GM18519 (cell line): ENCODE results near the gene IGF2.

Experiments used
- ATAC-seq: cut with Tn5 transposase; IDR thresholded peaks from one replicate; pipeline ENCODE4 v1.9.1; 2021; ENCODE audit warnings: mild to moderate bottlenecking, moderate library complexity; ENCODE audit not compliant: unreplicated experiment, low FRiP score

The IGF2 gene

DNA sequence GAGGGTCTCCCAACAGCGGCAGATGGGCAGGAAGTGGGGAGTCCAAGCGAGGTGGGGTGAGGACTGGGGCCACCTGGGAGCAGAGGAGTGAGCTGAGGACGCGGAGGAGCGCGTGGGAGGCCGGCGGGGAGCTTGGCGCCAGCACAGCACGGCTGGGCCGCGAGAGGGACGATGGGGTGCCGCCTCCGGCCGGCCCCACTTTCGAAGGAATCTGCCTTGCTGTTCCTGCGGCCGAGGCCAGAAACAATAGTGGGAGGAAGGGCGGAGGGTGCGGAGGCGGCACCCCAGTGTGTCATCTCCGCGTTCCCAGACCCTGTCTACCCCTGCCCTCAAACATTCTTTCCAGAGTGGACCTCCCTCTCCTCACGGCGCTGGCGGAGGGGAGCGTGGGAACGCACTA lies 16.3 kb upstream of the IGF2 start:
- no peak for ATAC-seq

DNA sequence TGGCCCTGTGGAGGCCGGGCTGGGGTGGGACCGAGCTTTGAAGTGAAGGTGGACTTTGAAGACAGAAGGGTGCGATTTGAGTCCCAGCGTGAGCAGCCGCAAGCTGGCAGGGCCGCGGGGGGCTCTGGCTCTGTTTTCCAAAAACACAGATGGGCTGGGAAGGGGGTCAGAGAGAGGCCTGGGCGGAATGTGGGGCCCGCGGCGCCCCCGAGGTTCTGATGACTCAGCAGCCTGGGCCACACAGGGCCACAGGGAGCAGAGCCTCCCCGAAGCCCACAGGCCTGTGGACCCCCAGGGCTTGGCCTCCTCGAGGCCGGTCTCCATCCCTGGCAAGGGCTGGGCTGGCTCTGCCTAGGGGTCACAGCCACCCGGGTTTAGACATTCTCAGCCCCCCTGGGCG lies 15.7 kb upstream of the IGF2 start:
- no peak for ATAC-seq

DNA sequence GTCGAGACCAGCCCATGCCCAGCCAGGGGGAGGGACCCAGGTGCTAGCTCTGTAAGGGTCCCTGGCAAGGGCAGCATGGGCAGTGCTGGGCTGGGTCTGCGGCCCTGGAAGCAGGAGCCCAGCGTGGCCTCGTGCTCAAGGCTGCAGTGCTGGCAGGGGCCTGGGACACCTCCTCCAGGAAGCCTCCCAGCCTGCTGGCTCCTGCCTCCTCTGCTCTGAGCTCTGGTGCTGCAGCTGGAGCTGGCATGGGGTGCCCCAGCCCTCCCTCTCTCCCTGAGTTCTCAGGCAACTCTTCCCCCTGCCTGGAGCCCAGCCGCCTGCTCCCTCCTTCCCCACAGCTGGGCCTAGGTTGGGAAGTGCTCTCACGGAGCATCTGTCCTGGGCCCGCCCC lies 15.0 kb upstream of the IGF2 start:
- no peak for ATAC-seq

DNA sequence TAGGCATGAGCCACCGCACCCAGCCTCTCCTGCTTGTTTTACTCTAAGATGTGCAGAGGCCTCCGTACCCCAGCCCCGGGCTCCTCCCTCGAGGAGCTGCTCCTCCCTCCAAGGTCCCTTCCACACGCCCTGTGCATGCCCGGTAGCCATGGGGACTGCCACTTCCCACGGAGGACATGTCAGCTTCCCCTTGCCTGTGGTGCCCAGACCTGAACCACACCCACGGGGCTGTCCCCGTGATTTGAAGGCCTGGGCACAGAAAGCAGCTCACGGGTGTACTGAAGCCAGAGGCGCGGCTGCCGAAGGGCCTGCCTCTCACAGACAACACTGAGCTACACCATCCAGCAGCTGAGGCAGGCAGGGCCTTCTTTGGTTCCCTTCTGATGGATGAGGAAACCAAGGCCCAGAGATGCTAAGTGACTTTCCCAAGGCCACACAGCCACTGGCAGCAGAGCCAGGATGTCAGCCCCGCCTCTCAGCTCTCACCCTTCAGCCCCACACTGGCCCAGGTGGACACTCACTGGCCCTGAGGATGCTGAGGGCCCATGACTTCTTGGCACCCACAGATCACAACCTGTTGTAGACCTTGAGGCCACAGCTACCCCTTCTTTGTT lies 14.5 kb upstream of the IGF2 start:
- no peak for ATAC-seq

DNA sequence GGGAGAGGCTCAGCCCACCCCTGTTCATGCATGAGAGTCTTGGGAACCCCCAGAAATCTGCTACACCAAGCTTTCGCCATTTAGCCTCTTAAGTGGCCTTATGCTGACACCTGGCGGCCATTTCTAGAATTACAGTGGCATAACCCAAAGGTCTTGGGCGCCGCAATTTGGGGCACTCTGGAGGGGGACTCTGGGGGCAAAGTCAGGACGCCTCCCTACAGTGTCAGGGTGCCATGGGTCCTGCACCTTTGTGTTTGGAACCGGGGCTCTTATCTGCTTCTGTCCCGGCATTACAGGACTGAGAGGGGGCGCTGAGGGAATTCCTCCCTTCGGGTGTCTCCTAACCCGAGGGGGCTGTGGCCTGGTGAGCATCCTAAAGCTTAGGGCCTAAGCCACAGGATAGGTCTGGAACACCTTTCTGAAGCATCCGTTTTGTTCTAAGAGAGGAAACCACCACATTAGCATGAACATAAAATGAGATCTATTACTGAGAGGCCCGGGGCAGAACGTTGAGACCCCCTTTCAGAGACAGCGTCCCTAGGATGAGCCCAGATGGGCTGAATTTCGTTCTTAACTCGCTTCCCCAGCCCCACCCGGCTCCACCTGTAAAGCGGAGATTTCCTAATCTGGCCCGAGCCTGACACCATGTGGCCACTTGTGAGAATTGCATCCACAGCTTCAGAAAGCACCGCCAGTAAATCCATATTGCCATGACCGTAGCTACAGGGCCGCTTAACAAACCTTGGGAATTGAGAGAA lies 12.5 kb upstream of the IGF2 start:
- no peak for ATAC-seq

DNA sequence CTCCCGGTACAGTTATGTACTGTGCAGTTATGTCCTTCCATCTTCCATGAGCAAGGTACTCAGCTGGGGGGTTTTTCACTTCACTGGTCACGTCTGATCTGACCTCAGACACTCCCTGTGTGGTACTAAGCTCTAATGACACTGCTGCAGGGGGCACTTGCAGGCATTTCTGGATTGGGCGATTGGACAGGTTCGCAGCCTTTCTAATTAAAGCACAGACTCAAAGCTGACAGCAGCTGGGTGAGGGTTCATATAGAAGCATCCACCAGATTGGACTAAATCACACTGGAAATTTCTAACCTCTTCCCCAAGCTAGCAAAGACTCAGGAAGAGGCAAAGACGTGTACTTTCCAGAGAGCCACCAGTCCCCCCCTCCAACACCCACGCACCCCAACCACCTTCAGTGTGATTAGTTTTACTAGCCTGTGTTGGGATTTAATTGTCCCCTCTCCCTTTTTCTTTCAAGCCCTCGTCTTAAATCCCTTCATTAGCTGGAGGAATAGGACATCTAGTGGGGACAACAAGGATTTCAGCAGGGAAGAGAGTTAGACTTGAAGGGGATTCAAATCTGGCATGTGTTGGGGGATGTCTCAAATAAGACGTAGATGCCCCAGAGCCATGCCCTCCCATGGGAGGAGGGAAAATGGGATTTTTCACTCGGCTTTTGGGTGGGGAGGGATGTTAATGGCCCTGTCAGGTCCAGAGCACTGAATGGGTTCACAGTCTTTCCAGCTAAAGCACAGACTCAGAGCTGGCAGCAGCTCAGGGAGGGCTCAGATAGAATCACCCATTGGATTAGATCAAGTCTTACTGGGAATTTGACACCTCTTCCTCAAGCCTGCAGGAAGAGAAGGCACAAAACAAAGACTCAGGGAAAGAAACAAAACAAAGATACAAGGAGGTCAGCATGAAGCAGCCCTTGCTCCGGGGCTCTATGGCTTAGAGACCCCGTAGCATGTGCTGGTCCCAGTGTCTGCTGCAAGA lies 11.0 kb upstream of the IGF2 start:
- ATAC-seq = no peak

DNA sequence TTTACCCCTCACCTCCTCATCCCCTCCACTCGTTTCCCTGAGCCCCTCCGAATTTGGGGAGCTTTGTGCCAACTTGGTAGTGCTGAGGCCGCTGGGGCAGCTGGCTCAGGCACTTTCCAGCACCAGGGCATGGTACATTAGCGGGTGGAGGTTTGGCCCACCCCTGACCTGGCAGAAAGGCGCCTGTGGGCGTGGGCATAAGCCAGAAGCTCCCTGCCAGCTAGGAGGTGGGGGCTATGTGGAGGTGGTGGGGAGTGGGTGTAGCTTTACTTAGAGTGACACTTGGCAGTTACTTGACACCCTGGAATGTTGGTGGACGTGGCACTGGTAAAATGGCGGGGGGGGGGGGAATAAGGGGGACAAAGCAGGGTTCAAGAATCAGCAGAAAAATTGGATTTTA lies 10.3 kb upstream of the IGF2 start:
- ATAC-seq = no peak

DNA sequence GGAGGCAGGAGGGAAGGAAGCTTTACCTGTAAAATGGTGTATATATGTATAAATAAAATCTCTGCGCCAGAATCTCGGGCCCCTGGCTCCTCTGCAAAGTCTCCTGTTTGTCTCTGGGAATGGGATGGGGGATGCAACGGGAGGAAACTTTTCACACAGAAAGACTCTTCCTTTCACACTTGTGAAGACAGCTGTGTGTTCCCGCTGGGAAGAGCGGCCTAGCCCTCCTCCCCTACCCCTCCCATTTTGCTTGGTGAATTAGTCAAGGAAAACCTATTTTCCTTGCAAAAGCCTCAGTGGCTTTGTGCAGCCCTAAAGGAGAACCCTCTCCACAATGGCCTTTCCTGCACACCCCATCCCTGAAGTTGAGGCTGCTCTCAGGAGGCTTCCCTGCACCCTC lies 9.4 kb upstream of the IGF2 start:
- no peak for ATAC-seq

DNA sequence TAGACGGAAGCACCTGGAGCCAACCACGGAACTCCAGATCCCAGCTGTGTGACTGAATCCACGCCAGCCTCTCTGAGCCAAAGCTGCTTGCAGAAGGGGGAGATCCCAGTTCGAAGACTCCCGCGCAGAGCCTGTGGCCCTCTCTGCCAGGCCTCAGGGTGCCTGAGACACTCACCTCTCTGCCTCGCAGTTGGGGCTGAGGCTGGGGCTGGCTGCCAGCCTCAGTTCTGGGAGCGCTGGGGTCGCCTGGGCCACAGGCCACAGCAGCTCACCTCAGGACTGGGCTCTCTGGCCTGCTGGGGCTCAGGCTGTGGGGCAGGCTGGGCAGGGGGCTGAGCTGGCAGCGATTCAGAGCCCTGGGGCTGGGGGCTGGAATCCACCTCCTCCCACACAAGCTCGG lies 8.2 kb upstream of the IGF2 start:
- no peak for ATAC-seq

DNA sequence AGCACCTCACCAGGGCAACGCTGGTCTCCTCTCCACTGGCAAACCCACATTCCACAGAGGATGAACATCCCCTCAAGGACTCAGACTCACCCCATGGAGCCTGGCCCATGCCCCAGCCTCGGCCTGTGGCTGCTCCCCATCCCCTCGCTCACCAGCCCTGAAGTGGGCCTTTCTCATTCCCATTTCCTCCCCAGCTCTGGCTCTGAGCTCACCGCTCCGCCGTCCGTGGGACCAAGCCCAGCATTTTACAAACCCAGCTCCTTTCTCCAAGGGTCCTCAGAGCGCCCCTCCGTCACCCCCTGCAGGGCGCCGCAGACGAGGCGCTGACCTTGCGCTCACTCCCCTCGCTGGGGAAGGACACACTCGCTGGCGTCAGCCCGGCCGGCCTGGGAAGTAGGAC lies 6.9 kb upstream of the IGF2 start:
- ATAC-seq = no peak

DNA sequence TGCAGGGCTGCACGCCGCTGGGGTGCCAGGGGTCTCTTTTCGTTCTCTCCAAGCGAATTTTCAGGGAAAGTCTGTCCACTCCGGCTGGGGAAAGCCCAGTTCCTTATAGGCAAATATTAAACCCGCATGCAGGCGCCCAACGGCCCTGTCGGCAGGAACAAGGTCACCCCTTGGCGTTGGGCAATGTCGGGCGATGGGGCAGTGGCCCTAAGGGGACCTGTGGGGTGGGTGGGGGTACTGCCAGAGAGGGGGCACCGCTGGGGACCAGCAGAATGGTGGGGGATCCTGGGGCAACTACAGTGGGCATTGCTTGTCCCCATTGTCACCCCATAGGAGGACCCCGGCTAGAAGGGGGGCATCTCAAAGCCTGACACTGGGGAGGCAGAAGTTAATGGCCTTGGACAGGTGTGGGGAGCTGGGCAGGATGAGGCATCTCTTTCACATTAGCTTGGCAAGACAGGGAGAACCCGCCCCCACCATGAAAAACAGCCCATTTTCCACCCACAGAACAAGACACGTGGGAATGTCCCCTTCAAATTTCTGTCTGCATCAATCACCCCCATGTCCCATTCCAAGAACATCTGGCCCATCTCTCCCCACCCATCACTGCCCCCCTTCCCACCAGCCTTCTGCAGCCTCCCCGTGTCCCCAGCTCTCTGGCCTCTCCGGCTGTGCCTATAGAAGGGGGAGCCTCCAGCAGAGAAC lies 5.5 kb upstream of the IGF2 start:
- no peak for ATAC-seq

DNA sequence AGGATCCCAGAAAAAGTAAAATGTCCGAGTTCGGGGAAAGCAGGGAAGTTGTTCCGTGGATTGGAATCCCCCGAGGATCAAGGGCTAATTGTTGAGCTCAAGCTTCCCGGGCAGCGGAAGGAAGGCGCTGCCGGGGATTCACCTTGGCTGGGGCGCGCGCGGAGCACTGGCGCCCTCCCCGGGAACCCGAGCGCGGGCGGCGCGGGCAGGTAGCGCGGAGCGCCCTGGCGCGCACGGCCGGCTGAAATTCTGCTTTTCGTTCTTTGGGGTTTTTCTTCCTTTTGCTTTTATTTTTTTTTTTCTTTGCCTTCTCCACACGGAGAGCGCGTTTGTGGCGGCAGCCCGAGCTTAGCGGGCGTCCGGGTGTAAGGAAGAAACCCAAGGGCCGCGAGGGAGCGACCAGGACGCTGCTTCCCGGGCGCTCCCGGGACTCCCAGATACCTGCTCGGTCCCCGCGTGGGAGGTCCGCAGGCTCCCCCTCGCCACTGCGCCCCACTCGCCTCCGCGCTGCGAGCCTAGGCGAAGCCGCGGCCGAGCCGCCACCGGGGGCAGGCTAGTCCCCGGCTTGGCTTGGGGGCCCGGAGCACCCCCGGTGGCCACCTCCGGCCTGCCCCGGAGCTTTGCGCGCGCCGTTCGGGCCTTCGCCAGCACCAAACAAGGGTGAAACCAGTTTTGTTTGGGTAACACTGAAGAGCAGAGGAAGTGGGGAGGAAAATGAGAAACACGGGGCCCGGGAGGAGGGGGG lies 4.8 kb upstream of the IGF2 start:
- no peak for ATAC-seq

DNA sequence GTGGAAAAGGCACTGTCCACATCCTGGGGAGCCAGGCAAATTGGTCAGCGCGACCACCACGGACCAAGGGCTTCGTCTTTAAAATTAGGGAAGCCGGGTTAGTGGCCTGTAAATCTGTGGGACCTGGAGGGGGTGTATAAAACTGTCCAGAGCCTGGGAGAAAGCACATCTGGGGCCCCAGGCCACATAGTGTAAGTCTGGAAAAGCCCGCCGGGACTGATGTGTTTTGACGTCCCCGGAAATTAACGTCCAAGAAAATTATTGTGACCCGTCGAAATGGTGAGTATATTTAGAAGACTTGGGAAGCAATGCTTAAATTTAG lies 4.2 kb upstream of the IGF2 start:
- ATAC-seq = no peak

DNA sequence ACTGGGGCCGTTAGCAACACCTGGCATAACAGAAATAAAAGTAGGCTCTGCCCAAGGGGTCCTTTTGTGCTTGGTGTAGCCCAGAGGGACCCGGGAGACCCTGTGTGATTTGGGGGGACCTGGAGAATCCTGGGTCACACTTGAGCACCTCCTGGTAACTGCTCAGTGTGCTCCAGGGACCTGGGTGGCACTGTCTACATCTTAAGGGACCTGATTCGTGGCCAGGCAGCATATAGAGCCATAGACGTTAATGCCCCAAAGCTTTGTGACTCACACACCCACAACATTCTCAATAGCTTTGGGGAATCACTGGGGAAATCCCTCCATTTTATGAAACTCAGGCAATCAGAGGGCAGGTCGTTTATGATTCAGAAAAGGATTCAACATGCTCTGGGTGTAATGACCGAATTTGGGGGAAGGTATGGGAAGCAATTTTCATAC lies 3.6 kb upstream of the IGF2 start:
- no peak for ATAC-seq

DNA sequence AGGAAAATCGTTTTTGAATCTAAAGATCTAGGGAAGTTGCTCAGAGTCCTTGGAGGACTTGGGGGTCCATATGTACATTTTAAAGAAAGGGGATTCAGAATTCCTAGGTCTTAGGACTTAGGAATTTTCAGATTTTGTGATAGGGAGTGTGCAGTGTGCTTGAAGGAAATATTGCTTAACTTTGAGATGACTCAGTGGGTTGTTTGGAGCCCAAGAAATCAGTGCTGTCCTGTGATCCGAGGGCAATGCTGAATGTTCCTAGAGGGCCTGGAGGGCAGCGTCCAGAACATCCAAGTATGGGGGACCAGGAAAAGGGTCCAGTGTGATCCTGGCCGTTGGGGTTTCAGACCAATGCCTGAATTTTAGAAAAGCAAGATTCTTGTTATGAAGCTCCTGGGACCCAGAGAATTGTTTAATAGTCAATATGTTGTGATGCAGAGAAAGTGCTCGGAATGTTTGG lies 3.1 kb upstream of the IGF2 start:
- ATAC-seq = no peak

DNA sequence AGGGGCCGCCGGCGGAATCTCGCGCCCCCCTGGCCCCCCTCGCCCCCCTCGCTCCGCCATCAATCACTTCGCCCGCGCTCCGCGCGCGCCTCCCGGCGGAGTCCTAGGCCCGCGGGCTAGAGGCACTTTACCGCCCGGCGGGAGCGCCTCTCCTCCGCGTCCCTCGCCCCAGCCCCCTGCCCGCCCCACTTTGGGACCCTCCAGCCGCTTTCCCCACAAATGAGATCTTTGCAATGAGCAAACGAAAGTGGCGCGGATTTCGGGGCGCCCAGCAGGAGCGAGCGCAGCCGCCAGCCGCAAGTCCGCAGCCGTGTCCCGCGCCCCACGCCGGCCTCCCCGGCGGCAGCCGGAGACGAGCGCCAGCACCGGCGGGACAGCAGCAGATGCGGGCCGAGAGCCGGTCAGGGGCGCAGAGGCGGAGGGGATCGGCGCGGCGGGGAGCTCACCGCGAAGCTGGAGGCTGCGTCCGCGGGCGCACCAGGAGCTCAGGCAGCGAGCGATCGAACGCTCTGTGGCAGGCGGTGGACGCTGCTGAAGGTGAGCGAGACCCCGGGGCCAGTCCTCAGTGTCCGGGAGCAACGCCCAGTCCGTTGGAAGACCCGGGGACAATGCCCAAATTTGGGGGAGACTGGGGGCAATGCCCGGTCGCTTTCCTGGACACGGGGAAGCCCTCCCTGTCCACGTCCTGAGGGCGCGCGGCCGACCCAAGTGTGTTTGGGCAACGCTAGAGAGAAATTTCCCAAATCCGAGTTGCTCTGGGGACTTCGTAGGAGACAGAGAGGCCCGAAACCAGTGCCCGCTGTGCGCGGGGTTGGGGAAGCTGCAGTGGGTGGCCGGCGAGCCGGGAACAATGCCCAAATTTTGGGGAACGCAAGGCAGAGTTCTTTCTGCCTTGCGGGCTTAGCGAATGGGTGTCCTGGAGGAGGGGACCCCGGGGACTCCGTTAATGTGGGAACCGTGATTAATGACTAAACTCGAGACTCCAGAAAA lies 1.5 kb upstream of the IGF2 start:
- ATAC-seq = no peak

DNA sequence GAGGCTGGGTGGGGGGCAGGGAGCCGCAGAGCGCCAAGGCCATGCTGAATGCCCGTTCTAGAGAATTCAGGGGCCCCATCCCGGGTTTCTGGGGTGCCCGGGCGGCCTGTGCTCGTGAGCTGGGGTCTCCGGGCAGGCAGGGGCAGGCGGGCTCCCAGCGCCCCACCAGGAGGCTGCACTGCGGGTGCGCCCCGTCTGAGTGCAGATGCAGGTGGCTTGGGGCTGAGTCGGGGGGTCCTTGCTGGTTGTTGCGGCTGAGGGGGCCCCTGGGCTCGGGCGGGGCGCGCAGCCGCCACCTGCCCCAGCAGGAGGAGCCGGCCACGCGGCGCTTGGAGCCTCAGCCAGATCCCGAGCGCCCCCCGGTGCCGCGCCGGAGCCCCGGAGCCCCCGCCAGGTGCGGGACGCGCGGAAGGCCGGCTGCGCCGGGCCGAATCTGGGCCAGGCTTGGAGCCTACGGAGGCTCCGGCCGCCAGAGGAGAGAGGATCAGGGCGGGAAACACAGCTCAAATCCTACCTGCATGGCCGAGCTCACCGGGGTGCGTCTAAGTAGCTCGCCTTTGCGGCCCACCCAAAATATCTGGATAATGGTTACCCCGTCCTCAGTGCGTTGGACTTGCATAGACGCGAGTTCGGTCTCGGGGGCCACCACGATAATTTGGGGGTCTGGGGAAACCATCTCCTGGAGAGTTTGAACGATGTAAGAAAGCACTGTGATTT lies 590 bp upstream of the IGF2 start:
- ATAC-seq = no peak

DNA sequence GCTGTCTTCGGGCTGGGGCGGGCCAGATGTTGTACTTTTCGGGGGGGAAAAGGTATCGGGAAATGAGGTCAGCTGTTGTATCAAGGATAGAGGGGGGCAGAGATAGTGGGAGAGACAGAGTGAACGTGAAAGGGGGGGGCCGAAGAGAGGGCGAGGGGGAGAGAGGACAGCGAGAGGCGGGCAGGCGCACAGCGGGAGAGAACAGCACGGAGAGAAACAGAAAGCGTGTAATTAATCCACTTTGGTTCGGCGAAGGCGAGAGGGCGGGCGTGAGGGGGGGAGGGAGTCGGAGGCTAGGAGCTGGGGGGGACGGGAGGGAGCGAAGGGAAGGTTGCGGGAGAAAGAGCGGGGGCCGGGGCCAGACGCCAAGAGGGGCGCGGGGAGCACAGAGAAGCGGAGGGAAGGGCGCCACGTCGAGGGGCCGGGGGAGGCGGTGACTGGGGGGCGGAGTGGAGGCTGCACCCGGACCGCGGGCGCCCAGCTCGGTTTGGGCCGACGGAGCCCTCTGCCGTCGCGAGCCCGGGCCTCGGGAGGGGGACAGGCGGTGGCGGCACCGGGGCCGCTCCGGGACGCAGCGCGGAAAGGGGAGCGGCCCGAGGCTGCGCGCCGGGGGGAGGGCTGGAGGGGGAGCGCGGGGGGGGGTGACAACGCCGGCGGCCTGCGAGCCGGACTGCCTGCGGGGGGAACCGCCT lies 612 bp downstream of the IGF2 start:
- no peak for ATAC-seq
